Mesenteric fat pad (tissue), 1 donor: ENCODE data around the gene RNF168. TPM values are rescaled to one million over a fixed set of nuclear protein-coding genes. Genes with fewer than 3 reads are reported as not detected.
"Not testable (repeated sequence)": the region's sequence is repeated elsewhere in the genome, so short reads cannot be mapped to it uniquely, and the experiment has no call there.

ENCODE experiments used
- DNase-seq: peaks from one replicate; pipeline ENCODE4 v3.0.0-alpha.2; 2020; ENCODE audit warnings: low spot score
- total RNA-seq: library from RNA; stranded (reverse); fragmentation: NEBNext Ultra II Directional; extraction: Animal tissue kit (Norgen Biotek cat#: 25700); gene quantifications from one replicate; pipeline ENCODE4 v1.2.1, GENCODE V29; 2021
- donor health status: DM: yes; HTN: yes; CAD: no.

RNF168 gene
- total RNA-seq, 1 donor from 2014 or later = 29.1 TPM

DNA sequence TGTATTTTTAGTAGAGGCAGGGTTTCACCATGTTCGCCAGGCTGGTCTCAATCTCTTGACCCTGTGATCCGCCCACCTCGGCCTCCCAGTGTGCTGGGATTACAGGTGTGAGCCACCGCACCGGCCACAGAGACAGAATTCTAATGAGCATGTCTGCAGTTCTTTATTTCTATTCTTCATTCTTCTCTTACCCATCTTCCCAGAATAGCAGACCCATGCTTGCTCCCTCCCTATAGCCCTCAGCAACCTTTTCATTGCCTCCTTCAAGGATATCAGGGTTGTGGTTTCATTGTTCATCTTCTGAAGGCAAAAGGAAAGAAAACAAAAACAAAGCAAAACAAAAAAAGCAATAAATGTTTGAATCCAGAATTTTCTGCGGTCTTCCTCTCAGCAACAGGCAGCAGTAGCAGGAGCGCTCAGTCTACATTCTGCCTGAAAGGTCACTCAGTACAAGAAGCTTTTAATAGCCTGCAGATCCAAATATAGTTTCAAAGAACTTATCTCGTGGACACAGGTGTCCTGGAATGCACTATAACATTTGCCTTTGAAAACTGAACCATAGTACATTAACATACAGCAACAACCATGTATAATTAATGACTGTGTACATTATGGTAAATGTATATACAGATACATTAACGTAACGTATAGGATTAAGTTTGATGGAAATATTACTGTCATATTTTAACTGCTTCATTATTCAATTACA is 11.5 kb upstream of the RNF168 start, which contains the start of gene SMCO1:
TSS of gene SMCO1 (minus strand) at position 434 of the 709 bp plus-strand sequence. CDS start at position 297, 137 bp downstream.
- DNase-seq = no peak

DNA sequence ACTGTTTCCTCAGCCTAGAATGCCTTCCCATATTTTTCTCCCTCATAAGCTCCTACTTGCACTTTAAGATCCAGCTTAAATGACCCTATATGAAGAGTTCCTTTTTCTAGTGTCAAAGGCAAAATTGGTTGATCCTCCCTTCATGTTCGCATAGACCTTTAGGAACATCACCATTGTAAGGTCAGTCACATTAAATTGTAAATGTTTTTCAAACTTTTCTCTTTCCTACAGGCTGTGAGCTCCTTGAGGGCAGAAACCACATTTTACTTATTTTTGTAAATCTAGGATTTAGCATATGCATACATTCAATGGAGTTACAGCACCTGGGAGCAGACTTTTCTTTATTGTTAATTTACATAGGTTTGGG is 10.8 kb upstream of the RNF168 start:
- DNase-seq = no peak

DNA sequence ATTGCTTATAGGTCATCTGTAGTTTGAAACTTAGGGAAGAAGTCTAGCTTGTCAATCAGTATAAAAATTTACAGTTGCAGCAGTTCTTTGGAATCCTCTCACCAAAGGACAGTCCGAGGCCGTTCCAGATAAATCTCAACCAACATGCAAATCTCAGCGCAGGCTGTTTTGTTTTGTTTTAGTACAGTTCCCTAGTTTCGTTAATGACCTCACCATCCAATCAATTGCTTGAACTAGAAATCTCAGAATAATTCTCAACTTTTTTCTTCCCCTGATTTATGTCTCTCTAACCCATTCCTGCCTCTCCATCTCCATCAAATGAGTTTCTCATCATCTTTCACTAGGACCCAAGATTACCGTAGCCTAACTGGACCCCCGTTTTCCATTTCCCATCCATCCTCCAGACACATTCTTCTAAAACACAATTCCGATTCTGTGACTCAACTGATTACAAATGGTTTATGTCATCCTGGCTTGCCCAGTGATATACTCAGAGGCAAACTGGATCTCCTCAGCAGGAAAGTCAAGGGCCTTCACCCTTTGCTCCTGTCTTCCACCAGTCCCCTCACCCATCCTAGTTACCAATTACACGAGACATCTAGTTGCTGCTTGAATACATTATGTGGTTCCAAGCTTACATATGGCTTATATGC is 10.3 kb upstream of the RNF168 start:
- no peak for DNase-seq

DNA sequence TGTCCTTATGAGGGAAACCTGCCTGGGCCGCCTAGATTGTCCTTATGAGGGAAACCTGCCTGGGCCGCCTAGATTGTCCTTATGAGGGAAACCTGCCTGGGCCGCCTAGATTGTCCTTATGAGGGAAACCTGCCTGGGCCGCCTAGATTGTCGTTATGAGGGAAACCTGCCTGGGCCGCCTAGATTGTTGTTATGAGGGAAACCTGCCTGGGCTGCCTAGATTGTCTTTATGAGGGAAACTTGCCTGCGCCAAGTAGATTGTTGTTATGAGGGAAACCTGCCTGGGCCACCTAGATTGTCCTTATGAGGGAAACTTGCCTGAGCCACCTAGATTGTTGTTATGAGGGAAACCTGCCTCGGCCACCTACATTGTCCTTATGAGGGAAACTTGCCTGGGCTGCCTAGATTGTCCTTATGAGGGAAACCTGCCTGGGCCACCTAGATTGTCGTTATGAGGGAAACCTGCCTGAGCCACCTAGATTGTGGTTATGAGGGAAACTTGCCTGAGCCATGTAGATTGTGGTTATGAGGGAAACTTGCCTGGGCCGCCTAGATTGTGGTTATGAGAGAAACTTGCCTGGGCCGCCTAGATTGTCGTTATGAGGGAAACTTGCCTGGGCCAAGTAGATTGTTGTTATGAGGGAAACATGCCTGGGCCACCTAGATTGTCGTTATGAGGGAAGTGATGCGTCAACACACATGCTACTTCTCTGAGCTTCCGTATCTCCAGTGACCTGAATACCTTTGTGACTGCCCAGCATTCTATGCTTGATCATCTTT is 8.3 kb upstream of the RNF168 start:
- DNase-seq = not testable (repeated sequence)

DNA sequence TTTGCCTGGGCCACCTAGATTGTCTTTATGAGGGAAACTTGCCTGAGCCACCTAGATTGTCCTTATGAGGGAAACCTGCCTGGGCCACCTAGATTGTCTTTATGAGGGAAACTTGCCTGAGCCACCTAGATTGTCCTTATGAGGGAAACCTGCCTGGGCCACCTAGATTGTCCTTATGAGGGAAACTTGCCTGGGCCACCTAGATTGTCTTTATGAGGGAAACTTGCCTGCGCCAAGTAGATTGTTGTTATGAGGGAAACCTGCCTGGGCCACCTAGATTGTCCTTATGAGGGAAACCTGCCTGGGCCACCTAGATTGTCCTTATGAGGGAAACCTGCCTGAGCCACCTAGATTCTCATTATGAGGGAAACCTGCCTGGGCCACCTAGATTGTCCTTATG is 7.5 kb upstream of the RNF168 start:
- DNase-seq = not testable (repeated sequence)

DNA sequence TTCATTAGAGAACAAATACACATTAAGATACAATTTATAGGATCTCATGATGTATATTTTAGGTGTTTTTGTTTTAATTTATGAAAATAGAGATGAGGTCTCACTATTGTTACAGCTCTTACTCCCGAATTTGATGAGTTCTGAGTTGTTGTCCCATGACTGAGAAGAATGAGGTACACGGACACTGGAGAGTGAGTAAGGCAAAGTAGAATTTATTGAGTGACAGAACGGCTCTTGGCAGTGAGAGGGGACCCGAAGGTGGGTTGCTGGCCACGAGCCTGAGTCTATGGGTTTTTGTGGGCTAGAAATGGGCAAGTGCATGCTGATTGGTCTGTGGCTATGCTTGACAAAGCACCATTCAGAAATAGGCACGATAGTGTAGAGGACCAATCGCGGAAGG is 3.1 kb upstream of the RNF168 start:
- no peak for DNase-seq

DNA sequence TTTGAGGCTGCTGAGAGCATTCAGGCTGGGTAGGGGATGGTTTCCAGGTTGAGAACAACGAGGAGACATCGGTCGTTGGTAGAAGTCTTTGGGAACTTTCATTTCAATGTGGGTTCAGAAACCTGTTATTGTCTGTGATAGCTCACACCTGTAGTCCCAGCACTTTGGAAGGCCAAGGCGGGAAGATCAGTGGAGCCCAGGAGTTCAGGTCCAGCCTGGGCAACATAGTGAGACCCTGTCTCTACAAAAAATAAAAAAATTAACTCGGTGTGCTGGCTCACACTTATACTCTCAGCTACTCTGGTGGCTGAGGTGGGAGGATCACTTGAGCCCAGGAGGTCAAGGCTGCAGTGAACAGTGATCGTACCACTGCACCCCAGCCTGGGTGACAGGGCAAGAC is 988 bp upstream of the RNF168 start:
- DNase-seq = no peak

DNA sequence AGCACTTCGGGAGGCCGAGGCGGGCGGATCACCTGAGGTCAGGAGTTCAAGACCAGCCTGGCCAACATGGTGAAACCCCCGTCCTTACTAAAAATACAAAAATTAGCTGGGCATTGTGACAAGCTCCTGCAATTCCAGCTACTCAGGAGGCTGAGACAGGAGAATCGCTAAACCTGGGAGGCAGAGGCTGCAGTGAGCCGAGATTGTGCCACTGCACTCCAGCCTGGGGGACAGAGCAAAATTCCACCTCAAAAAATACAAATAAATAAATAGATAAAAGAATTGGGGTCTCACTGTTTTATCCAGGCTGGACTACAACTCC is 470 bp upstream of the RNF168 start:
- DNase-seq = not testable (repeated sequence)

DNA sequence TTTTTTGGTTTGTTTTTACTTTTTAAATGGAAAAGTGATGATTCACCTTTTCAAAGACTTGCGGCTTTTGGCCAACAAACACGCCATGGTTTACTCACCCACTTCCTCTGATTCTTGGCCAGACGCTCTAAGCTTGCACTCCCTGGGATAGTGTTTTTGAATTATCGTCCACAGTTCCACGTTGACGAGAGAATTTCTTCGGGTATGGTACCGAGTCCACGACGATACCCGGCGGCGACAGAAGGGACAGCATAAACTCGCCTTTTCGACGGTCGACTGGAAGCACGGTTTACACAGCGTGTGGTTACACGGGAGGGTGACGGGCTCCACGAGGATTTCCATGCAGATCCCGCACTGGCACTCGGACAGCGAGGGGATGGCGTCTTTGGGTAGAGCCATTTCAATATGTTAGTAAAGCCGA is 783 bp downstream of the RNF168 start:
- DNase-seq = no peak

DNA sequence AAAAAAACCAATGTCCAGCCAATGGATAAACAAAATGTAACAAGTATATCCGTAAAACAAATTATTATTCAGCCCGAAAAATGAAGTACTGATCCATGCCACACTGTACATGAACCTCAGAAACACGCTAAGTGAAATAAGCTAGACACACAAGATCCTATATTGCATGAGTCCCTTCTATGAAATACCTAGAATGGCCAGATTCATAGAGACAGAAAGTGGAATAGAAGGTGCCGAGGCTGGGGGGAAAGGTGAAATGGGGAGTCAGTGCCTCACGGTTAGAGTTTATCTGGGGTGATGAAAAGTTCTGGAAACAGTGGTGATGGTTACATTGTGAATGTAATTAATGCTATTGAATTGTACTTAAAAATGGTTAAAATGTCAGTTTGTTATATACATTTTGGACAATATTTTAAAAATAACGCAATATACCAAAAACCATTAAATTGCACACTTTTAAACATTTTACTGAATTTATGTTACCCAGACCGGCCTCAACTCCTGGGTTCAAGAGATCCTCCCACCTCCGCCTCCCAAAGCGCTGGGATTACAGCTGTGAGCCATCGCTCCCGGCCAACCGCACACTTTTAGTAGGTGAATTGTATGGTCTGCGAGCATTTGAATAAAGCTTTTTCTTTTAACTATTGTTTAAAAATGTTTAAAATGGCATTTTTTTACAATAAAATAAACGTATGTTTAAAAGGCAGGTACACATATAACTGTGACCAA is 2.1 kb downstream of the RNF168 start:
- no peak for DNase-seq

DNA sequence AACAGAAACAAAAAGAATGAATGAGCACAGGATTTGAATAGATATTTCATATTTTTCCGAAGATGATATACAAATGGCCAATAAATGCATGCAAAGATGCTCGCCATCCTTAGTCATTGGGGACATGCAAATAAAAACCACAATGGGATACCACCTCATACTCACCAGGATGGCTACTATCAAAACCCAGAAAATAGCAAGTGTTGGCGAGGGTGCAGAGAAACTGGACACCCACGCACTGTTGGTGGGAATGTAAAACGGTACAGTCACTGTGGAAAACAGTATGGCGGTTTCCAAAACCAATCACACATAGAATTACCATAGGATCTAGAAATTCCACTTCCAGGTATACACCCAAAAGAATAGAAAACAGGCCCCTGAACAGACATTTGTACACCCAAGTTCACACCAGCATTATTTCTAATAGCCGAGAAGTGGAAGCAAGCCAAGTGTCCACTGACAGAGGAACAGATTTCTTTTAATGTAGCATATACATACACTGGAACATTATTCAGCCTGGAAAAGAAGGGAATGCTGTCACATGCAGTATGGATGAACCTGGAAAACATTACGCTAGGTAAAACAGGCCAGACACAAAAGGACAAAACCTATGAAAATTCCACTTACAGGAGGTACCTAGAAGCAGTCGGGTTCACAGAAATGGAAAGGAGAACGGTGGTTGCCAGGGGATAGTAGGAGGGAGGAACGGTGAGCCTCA is 3.6 kb downstream of the RNF168 start:
- no peak for DNase-seq

DNA sequence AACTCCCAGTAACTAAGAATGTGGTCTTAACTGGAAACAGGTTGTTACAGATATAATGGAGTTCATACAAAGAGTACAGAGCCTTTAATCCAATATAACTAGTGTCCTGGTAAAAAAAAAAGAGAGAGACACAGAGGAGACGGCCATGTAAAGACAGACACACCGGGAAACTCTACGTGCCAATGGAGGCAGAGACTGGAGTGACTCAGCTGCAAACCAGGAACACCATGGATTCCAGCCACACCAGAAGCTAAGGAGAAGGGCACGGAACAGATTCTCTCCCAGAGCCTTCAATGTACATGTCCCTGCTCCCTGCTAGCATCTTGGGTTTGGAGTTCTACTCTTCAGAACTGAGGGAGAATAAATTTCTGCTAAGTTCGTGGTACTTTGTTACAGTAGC is 4.5 kb downstream of the RNF168 start:
- DNase-seq = no peak

DNA sequence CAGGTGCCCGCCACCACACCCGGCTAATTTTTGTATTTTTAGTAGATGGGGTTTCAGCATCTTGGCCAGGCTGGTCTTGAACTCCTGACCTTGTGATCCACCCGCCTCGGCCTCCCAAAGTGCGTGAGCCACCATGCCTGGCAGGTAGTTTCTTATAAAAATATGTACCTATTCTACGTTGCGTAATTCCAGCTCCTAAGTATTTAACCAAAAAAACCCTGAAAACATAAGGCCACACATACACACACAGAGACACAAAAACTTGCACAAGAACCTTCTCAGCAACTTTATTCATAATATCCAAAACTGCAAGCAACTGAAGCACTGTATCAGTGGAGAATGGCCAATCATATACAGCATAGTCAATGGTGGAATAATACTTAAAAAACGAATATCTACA is 5.3 kb downstream of the RNF168 start:
- DNase-seq = no peak

DNA sequence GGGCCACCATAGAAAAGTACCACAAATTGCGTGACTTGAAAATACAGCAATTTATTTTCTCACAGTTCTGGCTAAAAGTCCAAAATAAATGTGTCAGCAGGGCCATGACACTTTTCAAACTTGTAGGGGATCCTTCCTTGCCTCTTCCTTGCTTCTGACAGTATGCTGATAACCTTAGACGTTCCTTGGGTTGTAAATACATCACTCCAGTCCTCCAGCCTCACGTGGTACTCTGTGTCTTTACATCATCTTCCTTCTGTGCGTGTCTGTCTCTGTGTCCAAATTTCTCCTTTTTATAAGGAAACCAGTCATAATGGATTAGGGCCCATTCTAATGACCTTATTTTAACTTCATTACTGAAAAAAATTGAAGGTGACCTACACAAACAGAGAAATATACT is 7.4 kb downstream of the RNF168 start:
- DNase-seq = no peak

DNA sequence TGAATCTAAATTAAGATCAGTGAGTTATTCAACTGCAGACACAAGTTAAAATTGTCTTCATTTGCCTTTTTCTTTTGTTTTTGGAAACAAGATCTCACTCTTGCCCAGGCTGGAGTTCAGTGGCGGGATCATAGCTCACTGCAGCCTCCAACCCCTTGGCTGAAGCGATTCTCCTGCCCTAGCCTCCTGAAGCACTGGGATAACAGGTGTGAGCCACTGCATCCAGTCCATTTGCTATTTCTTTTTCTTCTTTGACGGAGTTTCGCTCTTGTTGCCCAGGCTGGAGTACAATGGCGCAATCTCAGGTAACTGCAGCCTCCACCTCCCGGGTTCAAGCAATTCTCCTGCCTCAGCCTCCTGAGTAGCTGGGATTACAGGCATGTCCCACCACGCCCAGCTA is 10.3 kb downstream of the RNF168 start:
- no peak for DNase-seq

DNA sequence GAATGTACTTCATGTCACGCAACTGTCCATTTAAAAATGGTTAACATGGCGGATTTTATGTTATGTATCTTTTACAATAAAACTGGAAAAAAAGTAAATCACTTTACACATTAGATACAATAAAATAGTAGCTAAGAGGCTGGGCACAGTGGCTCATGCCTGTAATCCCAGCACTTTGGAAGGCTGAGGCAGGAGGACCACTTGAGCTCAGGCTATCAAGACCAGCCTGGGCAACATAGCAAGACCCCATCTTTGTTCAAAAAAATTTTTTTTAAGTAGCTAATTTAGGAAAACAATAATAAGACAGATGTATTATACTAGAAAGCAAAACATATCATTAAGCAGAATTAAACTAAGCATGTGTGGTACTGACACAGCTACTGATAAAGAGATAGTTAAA is 11.5 kb downstream of the RNF168 start:
- no peak for DNase-seq

DNA sequence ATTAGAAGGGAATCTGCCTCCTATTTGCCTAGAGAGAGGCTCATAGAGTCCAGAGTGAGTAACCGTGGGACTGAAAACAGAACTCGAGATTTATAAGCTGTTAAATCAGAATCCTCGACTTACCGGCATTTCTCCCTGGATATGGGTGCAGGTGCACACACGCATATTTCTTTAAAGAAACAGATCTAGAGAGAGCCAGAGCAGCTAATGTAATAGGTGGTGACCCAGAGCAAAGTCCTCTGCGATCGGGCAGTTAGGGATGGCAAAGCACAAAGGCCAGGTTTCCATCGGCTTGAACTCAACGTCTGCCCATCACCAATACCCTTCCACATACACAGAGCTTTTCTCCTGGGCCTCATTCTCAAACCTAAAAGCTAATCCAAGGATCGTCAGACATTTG is 13.8 kb downstream of the RNF168 start:
- no peak for DNase-seq

DNA sequence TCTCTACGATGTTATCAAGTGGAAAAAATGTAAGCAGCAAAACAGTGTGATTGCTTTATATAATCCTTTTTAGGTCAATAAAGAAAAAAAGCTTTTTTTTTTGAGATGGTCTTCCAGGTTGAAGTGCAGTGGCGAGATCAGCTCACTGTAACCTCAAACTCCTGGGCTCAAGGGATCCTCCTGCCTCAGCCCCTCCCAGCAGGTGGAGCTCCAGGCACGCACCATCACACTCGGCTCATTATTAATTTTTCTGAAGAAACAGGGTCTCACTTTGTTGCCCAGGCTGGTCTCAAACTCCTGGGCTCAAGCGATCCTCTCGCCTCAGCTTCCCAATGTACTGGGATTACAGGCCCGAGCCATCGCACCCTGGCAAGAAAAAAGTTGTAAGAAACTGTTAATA is 17.3 kb downstream of the RNF168 start:
- no peak for DNase-seq

DNA sequence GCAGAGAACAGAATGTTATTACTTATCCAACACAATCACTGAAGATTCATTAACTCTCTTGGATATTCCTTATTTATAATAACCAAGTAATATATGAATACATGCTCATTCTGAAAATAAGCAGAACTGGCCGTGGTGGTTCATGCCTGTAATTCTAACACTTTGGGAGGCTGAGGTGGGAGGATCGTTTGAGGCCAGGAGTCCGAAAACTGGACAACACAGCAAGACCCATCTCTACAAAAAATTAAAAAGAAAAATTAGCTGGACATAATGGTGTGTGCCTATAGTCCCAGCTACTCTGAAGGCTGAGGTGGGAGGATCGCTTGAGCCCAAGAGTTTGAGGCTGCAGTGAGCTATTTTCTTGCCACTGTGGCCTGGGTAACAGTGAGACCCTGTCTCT is 25.9 kb downstream of the RNF168 start:
- no peak for DNase-seq

DNA sequence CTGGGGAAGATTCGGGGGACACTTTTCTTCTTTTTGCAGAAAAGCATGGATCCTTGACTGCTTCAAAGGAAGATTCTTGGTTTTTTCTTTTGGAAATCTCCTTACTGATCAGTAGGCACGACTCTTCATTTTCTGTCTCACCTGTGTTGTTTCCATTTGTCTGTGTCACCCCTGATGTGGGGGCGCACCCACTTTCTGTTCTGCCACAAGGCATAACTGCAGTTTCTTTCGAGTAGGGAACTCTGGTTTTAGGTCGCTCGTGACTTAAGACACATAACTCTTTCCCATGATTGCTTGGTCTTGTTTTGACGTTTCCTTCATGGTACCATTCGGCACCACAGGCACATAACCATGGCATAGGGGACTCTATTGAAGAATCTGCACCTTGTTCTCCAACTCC is 31.3 kb downstream of the RNF168 start:
- no peak for DNase-seq

DNA sequence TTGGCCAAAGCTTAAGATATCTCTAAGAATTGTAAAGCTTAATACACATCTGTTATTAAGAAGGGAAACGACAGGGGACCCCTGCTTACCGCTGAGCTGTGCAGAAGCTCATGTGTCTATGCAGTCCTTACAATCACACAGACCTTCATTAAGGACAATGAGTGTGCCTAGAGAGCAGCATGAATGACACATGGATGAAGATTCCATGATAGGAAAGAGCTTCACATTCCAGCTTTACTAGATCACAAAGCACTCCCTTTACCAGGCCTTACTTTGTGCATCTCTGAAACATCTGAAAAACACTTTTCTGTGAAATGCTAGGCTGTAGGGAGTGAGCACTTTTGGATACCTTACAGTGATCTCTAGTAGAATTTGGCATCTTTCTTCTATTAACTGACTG is 32.0 kb downstream of the RNF168 start:
- no peak for DNase-seq
